Measurements from ENCODE around the gene DRC1.

DRC1 gene

GRCh38 chr2:26449278-26450030, 47.7 kb downstream of the DRC1 start:
- ATAC-seq: no peak

GRCh38 chr2:26450031-26450635, 48.4 kb downstream of the DRC1 start:
- no peak for ATAC-seq

GRCh38 chr2:26451700-26452099, 50.0 kb downstream of the DRC1 start:
- ATAC-seq: no peak

GRCh38 chr2:26453421-26454329, 52.0 kb downstream of the DRC1 start:
- no peak for ATAC-seq

- ATAC-seq: no peak
Observed at GRCh38 chr2:26454561-26455001, 52.9 kb downstream of the DRC1 start.

- ATAC-seq: no peak
Observed at GRCh38 chr2:26455037-26455669, 53.4 kb downstream of the DRC1 start.

GRCh38 chr2:26455670-26456439, 54.1 kb downstream of the DRC1 start:
- ATAC-seq: no peak

GRCh38 chr2:26456440-26457250, 54.9 kb downstream of the DRC1 start:
- no peak for ATAC-seq

- ATAC-seq: no peak
Observed at GRCh38 chr2:26457251-26457666, 55.5 kb downstream of the DRC1 start.

GRCh38 chr2:26457695-26458364, 56.1 kb downstream of the DRC1 start:
- no peak for ATAC-seq

GRCh38 chr2:26458365-26459042, 56.8 kb downstream of the DRC1 start:
- no peak for ATAC-seq

GRCh38 chr2:26459991-26460612, 58.4 kb downstream of the DRC1 start:
- ATAC-seq: no peak

- ATAC-seq: no peak
Observed at GRCh38 chr2:26460613-26461031, 58.9 kb downstream of the DRC1 start.

- ATAC-seq: no peak
Observed at GRCh38 chr2:26461601-26462023, 59.9 kb downstream of the DRC1 start.

- ATAC-seq: no peak
Observed at GRCh38 chr2:26462100-26462499, 60.4 kb downstream of the DRC1 start.

- ATAC-seq: no peak
Observed at GRCh38 chr2:26462511-26463243, 61.0 kb downstream of the DRC1 start.

- no peak for ATAC-seq
Observed at GRCh38 chr2:26463244-26464192, 61.8 kb downstream of the DRC1 start.
